HEK293 (cell line): ENCODE data around the gene ALX1.

Source experiments
- CTCF ChIA-PET: fragments of 350-600 bp; formaldehyde crosslinking; extraction: SDS; loops from one replicate; lab custom pipeline; 2021; ENCODE audit warnings: antibody characterized with exemption; lab: Yijun Ruan, JAX
- POLR2A ChIA-PET: fragments of 300-600 bp; formaldehyde crosslinking; extraction: SDS; loops from one replicate; lab custom pipeline; 2020; ENCODE audit warnings: antibody characterized with exemption, inconsistent platforms; lab: Yijun Ruan, JAX
- H3K27ac ChIP-seq: fragments of 200-500 bp; sonication (Bioruptor generic); 2 replicates; pipeline ENCODE4 v1.5.1; 2014; ENCODE audit warnings: low read depth, low read length, control low read depth, inconsistent platforms; ENCODE audit errors: extremely low read depth
- H3K36me3 ChIP-seq, 2 experiments: fragments of 200-500 bp in 1 of 2; sonication (Bioruptor generic) in 1 of 2; 1 replicate in 1 of 2; 2 replicates in 1 of 2; pipeline ENCODE4 v1.5.1; 2014 to 2017; ENCODE audit warnings: inconsistent platforms in 2 of 2, low read length in 2 of 2; ENCODE audit not compliant: control insufficient read depth in 2 of 2, insufficient read depth in 1 of 2
- H3K4me1 ChIP-seq: fragments of 200-500 bp; sonication (Bioruptor generic); 2 replicates; pipeline ENCODE4 v1.5.1; 2014; ENCODE audit warnings: mild to moderate bottlenecking, low read length, inconsistent platforms; ENCODE audit not compliant: control insufficient read depth, insufficient read depth
- H3K4me3 ChIP-seq: 2 replicates; pipeline ENCODE4 v1.5.1; 2011; ENCODE audit warnings: low read depth, mild to moderate bottlenecking, control low read depth, low read length, moderate library complexity
- H3K9me3 ChIP-seq: fragments of 200-500 bp; sonication (Bioruptor generic); 2 replicates; pipeline ENCODE4 v1.5.1; 2014; ENCODE audit warnings: low read depth, low read length, inconsistent platforms; ENCODE audit not compliant: control insufficient read depth, insufficient read depth
- GLI4 ChIP-seq: fragments of 450-650 bp; formaldehyde crosslinking; IDR thresholded peaks from 2 replicates; pipeline ENCODE4 v1.5.1; 2016; ENCODE audit warnings: missing biosample characterization, missing genetic modification characterization
- HOXC10 ChIP-seq: sonication (generic); formaldehyde crosslinking; IDR thresholded peaks from 2 replicates; pipeline ENCODE4 v1.8.1; 2023; ENCODE audit warnings: mild to moderate bottlenecking, missing genetic modification reagents
- ZBTB21 ChIP-seq: fragments of 450-650 bp; formaldehyde crosslinking; IDR thresholded peaks from 2 replicates; pipeline ENCODE4 v1.5.1; 2017; ENCODE audit warnings: missing biosample characterization, missing genetic modification characterization
- ZNF114 ChIP-seq: fragments of 450-650 bp; formaldehyde crosslinking; IDR thresholded peaks from 2 replicates; pipeline ENCODE4 v1.5.0; 2017; ENCODE audit warnings: missing biosample characterization, missing genetic modification characterization
- ZNF157 ChIP-seq: fragments of 450-650 bp; formaldehyde crosslinking; IDR thresholded peaks from 2 replicates; pipeline ENCODE4 v1.5.1; 2016; ENCODE audit warnings: missing biosample characterization, missing genetic modification characterization
- ZNF174 ChIP-seq: fragments of 450-650 bp; formaldehyde crosslinking; IDR thresholded peaks from 2 replicates; pipeline ENCODE4 v1.5.0; 2017; ENCODE audit warnings: missing biosample characterization, mild to moderate bottlenecking, missing genetic modification characterization
- ZNF221 ChIP-seq: fragments of 450-650 bp; formaldehyde crosslinking; IDR thresholded peaks from 2 replicates; pipeline ENCODE4 v1.5.1; 2017; ENCODE audit warnings: missing biosample characterization, missing genetic modification characterization, borderline replicate concordance
- ZNF24 ChIP-seq: fragments of 450-650 bp; formaldehyde crosslinking; IDR thresholded peaks from 2 replicates; pipeline ENCODE4 v1.5.1; 2016; ENCODE audit warnings: missing biosample characterization, missing genetic modification characterization
- ZNF560 ChIP-seq: fragments of 450-650 bp; formaldehyde crosslinking; IDR thresholded peaks from 2 replicates; pipeline ENCODE4 v1.5.1; 2017; ENCODE audit warnings: missing biosample characterization, missing genetic modification characterization, borderline replicate concordance
- ZNF596 ChIP-seq: fragments of 450-650 bp; IDR thresholded peaks from 2 replicates; pipeline ENCODE4 v1.5.0; 2018; ENCODE audit warnings: missing biosample characterization, mild to moderate bottlenecking, missing genetic modification characterization, moderate library complexity
- ZNF610 ChIP-seq: fragments of 450-650 bp; formaldehyde crosslinking; IDR thresholded peaks from 2 replicates; pipeline ENCODE4 v1.5.1; 2016; ENCODE audit warnings: missing biosample characterization, missing genetic modification characterization, borderline replicate concordance
- ZNF623 ChIP-seq: fragments of 450-650 bp; formaldehyde crosslinking; IDR thresholded peaks from 2 replicates; pipeline ENCODE4 v1.5.1; 2016; ENCODE audit warnings: missing biosample characterization, missing genetic modification characterization
- ZNF791 ChIP-seq: fragments of 450-650 bp; formaldehyde crosslinking; IDR thresholded peaks from 2 replicates; pipeline ENCODE4 v1.5.1; 2016; ENCODE audit warnings: missing biosample characterization, missing genetic modification characterization
- ZXDB ChIP-seq: fragments of 450-650 bp; formaldehyde crosslinking; IDR thresholded peaks from 2 replicates; pipeline ENCODE4 v1.5.1; 2016; ENCODE audit warnings: missing biosample characterization, missing genetic modification characterization
- TF ChIP-seq, protein P1 (sequence below): fragments of 450-650 bp; formaldehyde crosslinking; IDR thresholded peaks from 2 replicates; pipeline ENCODE4 v1.5.1; 2016; ENCODE audit warnings: missing biosample characterization, missing genetic modification characterization
- TF ChIP-seq, protein P2 (sequence below): fragments of 450-650 bp; formaldehyde crosslinking; IDR thresholded peaks from 2 replicates; pipeline ENCODE4 v1.5.1; 2017; ENCODE audit warnings: missing biosample characterization, missing genetic modification characterization
- TF ChIP-seq, protein P3 (sequence below): fragments of 450-650 bp; formaldehyde crosslinking; IDR thresholded peaks from 2 replicates; pipeline ENCODE4 v1.5.1; 2016; ENCODE audit warnings: missing biosample characterization, missing genetic modification characterization
- TF ChIP-seq, protein P4 (sequence below): fragments of 450-650 bp; formaldehyde crosslinking; IDR thresholded peaks from 2 replicates; pipeline ENCODE4 v1.5.1; 2016; ENCODE audit warnings: missing biosample characterization, missing genetic modification characterization
- TF ChIP-seq, protein P5 (sequence below): fragments of 450-650 bp; formaldehyde crosslinking; IDR thresholded peaks from 2 replicates; pipeline ENCODE4 v1.5.1; 2016; ENCODE audit warnings: missing biosample characterization, missing genetic modification characterization
- TF ChIP-seq, protein P6 (sequence below): fragments of 450-650 bp; formaldehyde crosslinking; IDR thresholded peaks from 2 replicates; pipeline ENCODE4 v1.5.1; 2017; ENCODE audit warnings: missing biosample characterization, missing genetic modification characterization
- TF ChIP-seq, protein P7 (sequence below): fragments of 450-650 bp; IDR thresholded peaks from 2 replicates; pipeline ENCODE4 v1.5.1; 2018; ENCODE audit warnings: missing biosample characterization, mild to moderate bottlenecking, missing genetic modification characterization

ALX1 gene

DNA sequence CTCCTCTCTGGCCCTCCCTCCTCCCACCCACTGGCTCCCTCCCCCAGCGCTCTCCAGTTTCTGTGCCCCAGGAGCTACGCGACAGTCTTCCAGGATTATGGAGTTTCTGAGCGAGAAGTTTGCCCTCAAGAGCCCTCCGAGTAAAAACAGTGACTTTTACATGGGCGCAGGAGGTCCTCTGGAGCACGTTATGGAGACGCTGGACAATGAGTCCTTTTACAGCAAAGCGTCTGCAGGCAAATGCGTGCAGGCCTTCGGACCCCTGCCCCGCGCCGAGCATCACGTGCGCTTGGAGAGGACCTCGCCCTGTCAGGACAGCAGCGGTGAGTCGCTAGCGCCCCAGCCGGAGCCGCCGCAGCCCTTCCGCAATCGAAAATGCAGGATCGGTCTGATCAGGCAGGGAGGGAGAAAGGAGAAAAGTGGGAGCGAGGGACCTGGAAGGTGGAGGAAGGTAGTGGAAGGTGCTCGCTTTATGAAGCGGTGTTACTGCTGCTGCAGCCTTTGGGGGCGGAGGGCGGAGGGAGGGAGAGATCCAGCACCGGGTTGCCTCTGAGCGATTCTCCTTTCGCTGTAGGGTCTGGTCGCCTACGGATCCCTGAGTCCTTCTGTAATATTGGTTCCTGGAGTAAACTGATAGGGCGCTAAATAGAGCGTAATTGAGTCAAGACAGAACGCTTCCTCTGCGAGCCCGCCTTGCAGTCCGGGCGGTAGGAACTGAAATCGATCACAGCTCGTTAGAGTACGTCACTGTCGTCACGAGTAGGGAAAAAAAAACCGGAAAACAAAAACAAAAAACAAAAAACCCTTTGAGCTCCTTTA lies at the start of gene ALX1 (continued):
- TF ChIP-seq, protein P1, sequence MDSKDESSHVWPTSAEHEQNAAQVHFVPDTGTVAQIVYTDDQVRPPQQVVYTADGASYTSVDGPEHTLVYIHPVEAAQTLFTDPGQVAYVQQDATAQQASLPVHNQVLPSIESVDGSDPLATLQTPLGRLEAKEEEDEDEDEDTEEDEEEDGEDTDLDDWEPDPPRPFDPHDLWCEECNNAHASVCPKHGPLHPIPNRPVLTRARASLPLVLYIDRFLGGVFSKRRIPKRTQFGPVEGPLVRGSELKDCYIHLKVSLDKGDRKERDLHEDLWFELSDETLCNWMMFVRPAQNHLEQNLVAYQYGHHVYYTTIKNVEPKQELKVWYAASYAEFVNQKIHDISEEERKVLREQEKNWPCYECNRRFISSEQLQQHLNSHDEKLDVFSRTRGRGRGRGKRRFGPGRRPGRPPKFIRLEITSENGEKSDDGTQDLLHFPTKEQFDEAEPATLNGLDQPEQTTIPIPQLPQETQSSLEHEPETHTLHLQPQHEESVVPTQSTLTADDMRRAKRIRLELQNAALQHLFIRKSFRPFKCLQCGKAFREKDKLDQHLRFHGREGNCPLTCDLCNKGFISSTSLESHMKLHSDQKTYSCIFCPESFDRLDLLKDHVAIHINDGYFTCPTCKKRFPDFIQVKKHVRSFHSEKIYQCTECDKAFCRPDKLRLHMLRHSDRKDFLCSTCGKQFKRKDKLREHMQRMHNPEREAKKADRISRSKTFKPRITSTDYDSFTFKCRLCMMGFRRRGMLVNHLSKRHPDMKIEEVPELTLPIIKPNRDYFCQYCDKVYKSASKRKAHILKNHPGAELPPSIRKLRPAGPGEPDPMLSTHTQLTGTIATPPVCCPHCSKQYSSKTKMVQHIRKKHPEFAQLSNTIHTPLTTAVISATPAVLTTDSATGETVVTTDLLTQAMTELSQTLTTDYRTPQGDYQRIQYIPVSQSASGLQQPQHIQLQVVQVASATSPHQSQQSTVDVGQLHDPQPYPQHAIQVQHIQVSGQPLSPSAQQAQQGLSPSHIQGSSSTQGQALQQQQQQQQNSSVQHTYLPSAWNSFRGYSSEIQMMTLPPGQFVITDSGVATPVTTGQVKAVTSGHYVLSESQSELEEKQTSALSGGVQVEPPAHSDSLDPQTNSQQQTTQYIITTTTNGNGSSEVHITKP: peak; percentile 67
- peak; percentile 40; the same call in 1 of the 2 replicates for TF ChIP-seq ZNF24
- TF ChIP-seq, protein P2, sequence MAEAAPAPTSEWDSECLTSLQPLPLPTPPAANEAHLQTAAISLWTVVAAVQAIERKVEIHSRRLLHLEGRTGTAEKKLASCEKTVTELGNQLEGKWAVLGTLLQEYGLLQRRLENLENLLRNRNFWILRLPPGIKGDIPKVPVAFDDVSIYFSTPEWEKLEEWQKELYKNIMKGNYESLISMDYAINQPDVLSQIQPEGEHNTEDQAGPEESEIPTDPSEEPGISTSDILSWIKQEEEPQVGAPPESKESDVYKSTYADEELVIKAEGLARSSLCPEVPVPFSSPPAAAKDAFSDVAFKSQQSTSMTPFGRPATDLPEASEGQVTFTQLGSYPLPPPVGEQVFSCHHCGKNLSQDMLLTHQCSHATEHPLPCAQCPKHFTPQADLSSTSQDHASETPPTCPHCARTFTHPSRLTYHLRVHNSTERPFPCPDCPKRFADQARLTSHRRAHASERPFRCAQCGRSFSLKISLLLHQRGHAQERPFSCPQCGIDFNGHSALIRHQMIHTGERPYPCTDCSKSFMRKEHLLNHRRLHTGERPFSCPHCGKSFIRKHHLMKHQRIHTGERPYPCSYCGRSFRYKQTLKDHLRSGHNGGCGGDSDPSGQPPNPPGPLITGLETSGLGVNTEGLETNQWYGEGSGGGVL: peak; percentile 82
- TF ChIP-seq, protein P3, sequence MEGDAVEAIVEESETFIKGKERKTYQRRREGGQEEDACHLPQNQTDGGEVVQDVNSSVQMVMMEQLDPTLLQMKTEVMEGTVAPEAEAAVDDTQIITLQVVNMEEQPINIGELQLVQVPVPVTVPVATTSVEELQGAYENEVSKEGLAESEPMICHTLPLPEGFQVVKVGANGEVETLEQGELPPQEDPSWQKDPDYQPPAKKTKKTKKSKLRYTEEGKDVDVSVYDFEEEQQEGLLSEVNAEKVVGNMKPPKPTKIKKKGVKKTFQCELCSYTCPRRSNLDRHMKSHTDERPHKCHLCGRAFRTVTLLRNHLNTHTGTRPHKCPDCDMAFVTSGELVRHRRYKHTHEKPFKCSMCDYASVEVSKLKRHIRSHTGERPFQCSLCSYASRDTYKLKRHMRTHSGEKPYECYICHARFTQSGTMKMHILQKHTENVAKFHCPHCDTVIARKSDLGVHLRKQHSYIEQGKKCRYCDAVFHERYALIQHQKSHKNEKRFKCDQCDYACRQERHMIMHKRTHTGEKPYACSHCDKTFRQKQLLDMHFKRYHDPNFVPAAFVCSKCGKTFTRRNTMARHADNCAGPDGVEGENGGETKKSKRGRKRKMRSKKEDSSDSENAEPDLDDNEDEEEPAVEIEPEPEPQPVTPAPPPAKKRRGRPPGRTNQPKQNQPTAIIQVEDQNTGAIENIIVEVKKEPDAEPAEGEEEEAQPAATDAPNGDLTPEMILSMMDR (tag by site-specific recombination): peak; percentile 91

DNA sequence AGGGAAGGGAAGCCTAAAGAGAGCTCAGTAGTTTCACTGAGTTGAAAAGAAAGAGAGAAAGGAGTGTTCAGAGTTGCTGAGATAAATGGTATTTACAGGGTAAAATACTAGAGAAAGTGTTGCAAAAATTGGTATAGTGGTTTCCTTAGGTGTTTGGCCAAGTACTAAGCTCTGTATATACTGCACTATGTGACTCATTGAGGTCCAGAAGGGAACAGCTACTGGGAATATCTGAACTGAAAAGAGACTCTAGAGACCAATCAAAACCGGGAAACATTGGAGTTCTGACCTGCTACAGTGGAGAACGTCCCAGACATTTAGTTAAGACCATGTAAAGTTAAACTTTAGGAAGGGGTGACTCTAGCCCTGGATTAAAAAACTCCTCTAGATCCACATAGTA lies 42.7 kb upstream of the ALX1 start:
- H3K4me1 ChIP-seq: no peaks in the 10 kb centered on the region
- CTCF ChIA-PET: no interaction called here
- POLR2A ChIA-PET: no interaction called here
- no peaks in the 10 kb centered on the region for H3K36me3 ChIP-seq
- no peaks in the 10 kb centered on the region for H3K9me3 ChIP-seq
- no peak overlapping the region for H3K27ac ChIP-seq
- H3K4me3 ChIP-seq: no peak overlapping the region
- TF ChIP-seq, protein P4, sequence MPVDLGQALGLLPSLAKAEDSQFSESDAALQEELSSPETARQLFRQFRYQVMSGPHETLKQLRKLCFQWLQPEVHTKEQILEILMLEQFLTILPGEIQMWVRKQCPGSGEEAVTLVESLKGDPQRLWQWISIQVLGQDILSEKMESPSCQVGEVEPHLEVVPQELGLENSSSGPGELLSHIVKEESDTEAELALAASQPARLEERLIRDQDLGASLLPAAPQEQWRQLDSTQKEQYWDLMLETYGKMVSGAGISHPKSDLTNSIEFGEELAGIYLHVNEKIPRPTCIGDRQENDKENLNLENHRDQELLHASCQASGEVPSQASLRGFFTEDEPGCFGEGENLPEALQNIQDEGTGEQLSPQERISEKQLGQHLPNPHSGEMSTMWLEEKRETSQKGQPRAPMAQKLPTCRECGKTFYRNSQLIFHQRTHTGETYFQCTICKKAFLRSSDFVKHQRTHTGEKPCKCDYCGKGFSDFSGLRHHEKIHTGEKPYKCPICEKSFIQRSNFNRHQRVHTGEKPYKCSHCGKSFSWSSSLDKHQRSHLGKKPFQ (tag by site-specific recombination): no peak
- TF ChIP-seq, protein P5, sequence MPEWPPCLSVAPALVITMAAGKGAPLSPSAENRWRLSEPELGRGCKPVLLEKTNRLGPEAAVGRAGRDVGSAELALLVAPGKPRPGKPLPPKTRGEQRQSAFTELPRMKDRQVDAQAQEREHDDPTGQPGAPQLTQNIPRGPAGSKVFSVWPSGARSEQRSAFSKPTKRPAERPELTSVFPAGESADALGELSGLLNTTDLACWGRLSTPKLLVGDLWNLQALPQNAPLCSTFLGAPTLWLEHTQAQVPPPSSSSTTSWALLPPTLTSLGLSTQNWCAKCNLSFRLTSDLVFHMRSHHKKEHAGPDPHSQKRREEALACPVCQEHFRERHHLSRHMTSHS (tag by site-specific recombination): no peak
- TF ChIP-seq ZBTB21 (tag by site-specific recombination) (no peak), ZNF114 (tag by site-specific recombination) (no peak), ZNF174 (no peak), ZNF157 (tag by site-specific recombination) (no peak), ZNF791 (no peak), ZNF221 (tag by site-specific recombination) (no peak), GLI4 (tag by site-specific recombination) (no peak), ZXDB (tag by site-specific recombination) (no peak), HOXC10 (no peak), ZNF596 (tag by site-specific recombination) (no peak), ZNF560 (tag by site-specific recombination) (no peak), ZNF623 (tag by site-specific recombination) (no peak), ZNF610 (no peak)
- TF ChIP-seq, protein P6, sequence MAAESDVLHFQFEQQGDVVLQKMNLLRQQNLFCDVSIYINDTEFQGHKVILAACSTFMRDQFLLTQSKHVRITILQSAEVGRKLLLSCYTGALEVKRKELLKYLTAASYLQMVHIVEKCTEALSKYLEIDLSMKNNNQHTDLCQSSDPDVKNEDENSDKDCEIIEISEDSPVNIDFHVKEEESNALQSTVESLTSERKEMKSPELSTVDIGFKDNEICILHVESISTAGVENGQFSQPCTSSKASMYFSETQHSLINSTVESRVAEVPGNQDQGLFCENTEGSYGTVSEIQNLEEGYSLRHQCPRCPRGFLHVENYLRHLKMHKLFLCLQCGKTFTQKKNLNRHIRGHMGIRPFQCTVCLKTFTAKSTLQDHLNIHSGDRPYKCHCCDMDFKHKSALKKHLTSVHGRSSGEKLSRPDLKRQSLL (tag by site-specific recombination): no peak
- TF ChIP-seq, protein P7, sequence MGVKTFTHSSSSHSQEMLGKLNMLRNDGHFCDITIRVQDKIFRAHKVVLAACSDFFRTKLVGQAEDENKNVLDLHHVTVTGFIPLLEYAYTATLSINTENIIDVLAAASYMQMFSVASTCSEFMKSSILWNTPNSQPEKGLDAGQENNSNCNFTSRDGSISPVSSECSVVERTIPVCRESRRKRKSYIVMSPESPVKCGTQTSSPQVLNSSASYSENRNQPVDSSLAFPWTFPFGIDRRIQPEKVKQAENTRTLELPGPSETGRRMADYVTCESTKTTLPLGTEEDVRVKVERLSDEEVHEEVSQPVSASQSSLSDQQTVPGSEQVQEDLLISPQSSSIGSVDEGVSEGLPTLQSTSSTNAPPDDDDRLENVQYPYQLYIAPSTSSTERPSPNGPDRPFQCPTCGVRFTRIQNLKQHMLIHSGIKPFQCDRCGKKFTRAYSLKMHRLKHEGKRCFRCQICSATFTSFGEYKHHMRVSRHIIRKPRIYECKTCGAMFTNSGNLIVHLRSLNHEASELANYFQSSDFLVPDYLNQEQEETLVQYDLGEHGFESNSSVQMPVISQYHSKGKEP (tag by site-specific recombination): no peak
- TF ChIP-seq, protein P2: no peak
- TF ChIP-seq, all 188 proteins: peak for 0
